Gastroesophageal sphincter (tissue), 4 donors: ENCODE measurements around the gene CYB561. TPM values are rescaled to one million over a fixed set of nuclear protein-coding genes. Genes with fewer than 3 reads are reported as not detected.

Experiments
- ATAC-seq: fragments of 150-250 bp; one replicate; pipeline ENCODE4 v1.9.1; 2016; ENCODE audit warnings: mild to moderate bottlenecking, moderate library complexity
- H3K27ac ChIP-seq, 4 donors: fragments of 200-600 bp; sonication (generic) in 3 of 4; 1 replicate in 3 of 4; 2 replicates in 1 of 4; pipeline ENCODE4 v1.5.1; 2016 to 2019
- H3K27me3 ChIP-seq: fragments of 200-600 bp; sonication (generic); one replicate; pipeline ENCODE4 v1.5.1; 2019
- H3K36me3 ChIP-seq, 2 donors: fragments of 200-600 bp; sonication (generic); one replicate each; pipeline ENCODE4 v1.5.1; 2019; ENCODE audit warnings: control low read depth in 1 of 2
- H3K4me1 ChIP-seq, 3 donors: fragments of 200-600 bp; sonication (generic); 1 replicate in 2 of 3; 2 replicates in 1 of 3; pipeline ENCODE4 v1.5.1; 2016 to 2019; ENCODE audit warnings: control low read depth in 2 of 3
- H3K4me3 ChIP-seq, 2 donors: fragments of 200-600 bp; sonication (generic); one replicate each; pipeline ENCODE4 v1.5.1; 2019; ENCODE audit warnings: mild to moderate bottlenecking in 1 of 2, moderate library complexity in 1 of 2
- H3K9me3 ChIP-seq, 3 donors: fragments of 200-600 bp; sonication (generic); one replicate each; pipeline ENCODE4 v1.5.1; 2017 to 2019; ENCODE audit warnings: control low read depth in 2 of 3
- EP300 ChIP-seq: sonication (generic); formaldehyde crosslinking; IDR thresholded peaks from one replicate; pipeline ENCODE4 v1.6.1; 2017; ENCODE audit warnings: antibody characterized with exemption, mild to moderate bottlenecking
- POLR2A ChIP-seq, 2 donors: fragments of 450-650 bp; IDR thresholded peaks; one replicate each; pipeline ENCODE4 v1.6.1; 2017; ENCODE audit warnings: antibody characterized with exemption in 2 of 2, mild to moderate bottlenecking in 2 of 2, moderate library complexity in 1 of 2
- POLR2AphosphoS5 ChIP-seq: sonication (generic); formaldehyde crosslinking; IDR thresholded peaks from one replicate; pipeline ENCODE4 v1.6.1; 2017; ENCODE audit warnings: antibody characterized with exemption
- WGBS, 2 donors: methylation state at CpG; one replicate each; pipeline ENCODE4 v1.1.5; 2018; ENCODE audit warnings: low coverage in 1 of 2; 5-methylcytosine and 5-hydroxymethylcytosine counted together
- total RNA-seq, 4 donors: library from RNA; depleted of rRNA; stranded (reverse); fragments of >200 nt; gene quantifications; one replicate each; pipeline ENCODE4 v1.1.0, GENCODE V29; 2016
- TF ChIP-seq, protein P1 (sequence below), 4 experiments: fragments of 200-600 bp in 2 of 4; fragments of 450-650 bp in 2 of 4; sonication (generic) in 1 of 4; IDR thresholded peaks; one replicate each; pipeline ENCODE4 v1.5.1; 2017 to 2019; ENCODE audit warnings: antibody characterized with exemption in 4 of 4, mild to moderate bottlenecking in 2 of 4, moderate library complexity in 2 of 4

Gene CYB561
- total RNA-seq, 4 donors from 2014 or later: 7.9 to 17.7 (median 15.0) TPM

- H3K9me3 ChIP-seq: no peaks in the 10 kb centered on the region
- peak overlapping the region in 2 of 4 donors; percentile 27 to 57 for H3K27ac ChIP-seq
- no peak for ATAC-seq
- no peak overlapping the region for H3K4me3 ChIP-seq
- 88 to 100% methylated on average over 1 of the region's 16 CpGs for WGBS, 2 donors
- H3K27me3 ChIP-seq: peaks cover 5% of the 10 kb centered on the region
- no peak for TF ChIP-seq POLR2AphosphoS5
- TF ChIP-seq EP300: no peak
- TF ChIP-seq, protein P1, sequence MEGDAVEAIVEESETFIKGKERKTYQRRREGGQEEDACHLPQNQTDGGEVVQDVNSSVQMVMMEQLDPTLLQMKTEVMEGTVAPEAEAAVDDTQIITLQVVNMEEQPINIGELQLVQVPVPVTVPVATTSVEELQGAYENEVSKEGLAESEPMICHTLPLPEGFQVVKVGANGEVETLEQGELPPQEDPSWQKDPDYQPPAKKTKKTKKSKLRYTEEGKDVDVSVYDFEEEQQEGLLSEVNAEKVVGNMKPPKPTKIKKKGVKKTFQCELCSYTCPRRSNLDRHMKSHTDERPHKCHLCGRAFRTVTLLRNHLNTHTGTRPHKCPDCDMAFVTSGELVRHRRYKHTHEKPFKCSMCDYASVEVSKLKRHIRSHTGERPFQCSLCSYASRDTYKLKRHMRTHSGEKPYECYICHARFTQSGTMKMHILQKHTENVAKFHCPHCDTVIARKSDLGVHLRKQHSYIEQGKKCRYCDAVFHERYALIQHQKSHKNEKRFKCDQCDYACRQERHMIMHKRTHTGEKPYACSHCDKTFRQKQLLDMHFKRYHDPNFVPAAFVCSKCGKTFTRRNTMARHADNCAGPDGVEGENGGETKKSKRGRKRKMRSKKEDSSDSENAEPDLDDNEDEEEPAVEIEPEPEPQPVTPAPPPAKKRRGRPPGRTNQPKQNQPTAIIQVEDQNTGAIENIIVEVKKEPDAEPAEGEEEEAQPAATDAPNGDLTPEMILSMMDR (IDR thresholded peaks at IDR 0.05): no peak
- no peak for TF ChIP-seq POLR2A (IDR thresholded peaks at IDR 0.05)
- peaks cover 0 to 49% (median 8%) of the 10 kb centered on the region in 3 donors for H3K4me1 ChIP-seq
- H3K36me3 ChIP-seq: no peaks in the 10 kb centered on the region
Observed at GRCh38 chr17:63440770-63441335, 5.3 kb downstream of the CYB561 start.

- ATAC-seq: no peak
- WGBS, 2 donors: 73 to 86% methylated on average over 7 to 19 of the region's 22 CpGs
- Histone ChIP-seq H3K9me3 (no peaks in the 10 kb centered on the region), H3K4me3 (no peak overlapping the region), H3K4me1 (peaks cover 0 to 49% (median 15%) of the 10 kb centered on the region in 3 donors), H3K36me3 (no peaks in the 10 kb centered on the region), H3K27ac (peak overlapping the region in 3 of 4 donors; percentile 27 to 57 (median 56)), H3K27me3 (peaks cover 5% of the 10 kb centered on the region)
- TF ChIP-seq EP300 (no peak), POLR2AphosphoS5 (no peak), POLR2A (IDR thresholded peaks at IDR 0.05) (no peak)
- TF ChIP-seq, protein P1 (IDR thresholded peaks at IDR 0.05): no peak
Observed at GRCh38 chr17:63440127-63440769, 5.9 kb downstream of the CYB561 start.

DNA sequence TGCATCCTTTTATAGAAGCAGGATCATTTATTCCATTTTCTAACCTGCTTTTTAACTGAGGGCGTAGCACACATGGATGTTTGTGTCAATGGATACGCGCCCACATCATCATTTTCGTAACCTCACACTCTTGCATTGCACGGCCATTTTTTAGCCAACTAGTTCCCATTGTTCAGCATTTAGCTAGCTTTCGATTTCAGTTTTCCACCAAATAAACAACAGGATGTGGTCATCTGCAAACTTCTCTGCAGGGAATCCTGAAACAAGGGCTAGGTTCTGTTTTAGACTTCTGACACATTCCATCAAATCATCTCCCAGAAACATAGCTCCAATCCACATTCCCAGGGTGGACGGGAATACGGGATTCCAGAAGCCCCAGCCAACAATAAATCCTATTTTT is 6.4 kb downstream of the CYB561 start:
- TF ChIP-seq, protein P1 (IDR thresholded peaks at IDR 0.05): no peak
- TF ChIP-seq POLR2AphosphoS5 (no peak), POLR2A (IDR thresholded peaks at IDR 0.05) (no peak), EP300 (no peak)
- H3K36me3 ChIP-seq: no peaks in the 10 kb centered on the region
- no peaks in the 10 kb centered on the region for H3K9me3 ChIP-seq
- ATAC-seq: peak; percentile 38
- peak overlapping the region in 3 of 4 donors; percentile 27 to 57 (median 56) for H3K27ac ChIP-seq
- no peak overlapping the region for H3K4me3 ChIP-seq
- 53 to 65% methylated on average over 8 of the region's 8 CpGs for WGBS, 2 donors
- peaks cover 0 to 49% (median 20%) of the 10 kb centered on the region in 3 donors for H3K4me1 ChIP-seq
- H3K27me3 ChIP-seq: peaks cover 5% of the 10 kb centered on the region

- no peaks in the 10 kb centered on the region for H3K36me3 ChIP-seq
- no peaks in the 10 kb centered on the region for H3K9me3 ChIP-seq
- peaks cover 0 to 62% (median 32%) of the 10 kb centered on the region in 3 donors for H3K4me1 ChIP-seq
- peak overlapping the region in 1 of 2 donors; percentile 6 for H3K4me3 ChIP-seq
- no peak for ATAC-seq
- peaks cover 5% of the 10 kb centered on the region for H3K27me3 ChIP-seq
- TF ChIP-seq EP300 (no peak), POLR2A (IDR thresholded peaks at IDR 0.05) (no peak), POLR2AphosphoS5 (no peak)
- TF ChIP-seq, protein P1 (IDR thresholded peaks at IDR 0.05): no peak
- WGBS, 2 donors: 38 to 100% methylated on average over 1 to 9 of the region's 46 CpGs
- H3K27ac ChIP-seq: peak overlapping the region in 1 of 4 donors; percentile 57
Observed at GRCh38 chr17:63438092-63439051, 7.7 kb downstream of the CYB561 start.
